ENCODE measurements around the gene KLRC3. TPM values are rescaled to one million over a fixed set of nuclear protein-coding genes. Genes with fewer than 3 reads are reported as not detected.

KLRC3 gene
- total RNA-seq, 1 experiment from 2014 or later: 0.74 TPM

DNA sequence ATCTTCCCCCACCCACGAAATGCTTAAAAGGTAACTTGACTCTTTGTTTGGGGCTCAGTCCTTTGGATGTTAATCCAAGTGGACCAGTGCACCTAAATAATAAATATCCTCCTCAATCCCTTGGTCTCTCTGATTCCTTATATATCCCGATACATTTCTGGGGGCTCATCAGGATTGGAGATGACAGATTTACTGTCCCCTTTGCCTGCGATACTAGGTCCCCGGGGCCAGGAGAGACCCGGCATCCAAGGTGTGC, 56.8 kb downstream of the KLRC3 start:
- peaks cover 21% of the 10 kb centered on the region for H3K4me1 ChIP-seq (ENCODE audit: control insufficient read depth, insufficient read depth, low read length)
- intact Hi-C loops (cut with micrococcal nuclease; ENCODE audit: unreplicated experiment) (no loop called here), in situ Hi-C loops (cut with HindIII; ENCODE audit: low pct_unique_long_range_greater_than_20kb, low sequenced_read_pairs) (no loop called here)
- peaks cover 4% of the 10 kb centered on the region; the same call in 1 of the 2 replicates for H3K9me3 ChIP-seq (ENCODE audit: control insufficient read depth, insufficient read depth, low read depth, low read length)
- DNase-seq (ENCODE audit: low read depth, low spot score) (no peak), ATAC-seq (no peak)
- POLR2A ChIA-PET: no interaction called here
- no peaks in the 10 kb centered on the region for H3K36me3 ChIP-seq (ENCODE audit: control insufficient read depth, insufficient read depth, low read length)
- no TSS peak for BruUV-seq (replicated peaks)
- H3K4me3 ChIP-seq (ENCODE audit: low read depth in 2 of 2, low read length in 2 of 2): peak overlapping the region; percentile 50 to 73
- peak overlapping the region; percentile 94 for H3K27ac ChIP-seq (ENCODE audit: low read length)
- no peaks in the 10 kb centered on the region for H3K27me3 ChIP-seq (ENCODE audit: control insufficient read depth, insufficient read depth, low read length)
- TF ChIP-seq POLR2AphosphoS5 (IDR thresholded peaks at IDR 0.05; ENCODE audit: low read depth, low read length) (no peak), SIN3A (IDR thresholded peaks at IDR 0.05; ENCODE audit: borderline replicate concordance, insufficient read depth, low read depth, low read length) (no peak), TCF7L2 (IDR thresholded peaks at IDR 0.05; ENCODE audit: low read depth, low read length) (no peak)
- TF ChIP-seq, protein P1, sequence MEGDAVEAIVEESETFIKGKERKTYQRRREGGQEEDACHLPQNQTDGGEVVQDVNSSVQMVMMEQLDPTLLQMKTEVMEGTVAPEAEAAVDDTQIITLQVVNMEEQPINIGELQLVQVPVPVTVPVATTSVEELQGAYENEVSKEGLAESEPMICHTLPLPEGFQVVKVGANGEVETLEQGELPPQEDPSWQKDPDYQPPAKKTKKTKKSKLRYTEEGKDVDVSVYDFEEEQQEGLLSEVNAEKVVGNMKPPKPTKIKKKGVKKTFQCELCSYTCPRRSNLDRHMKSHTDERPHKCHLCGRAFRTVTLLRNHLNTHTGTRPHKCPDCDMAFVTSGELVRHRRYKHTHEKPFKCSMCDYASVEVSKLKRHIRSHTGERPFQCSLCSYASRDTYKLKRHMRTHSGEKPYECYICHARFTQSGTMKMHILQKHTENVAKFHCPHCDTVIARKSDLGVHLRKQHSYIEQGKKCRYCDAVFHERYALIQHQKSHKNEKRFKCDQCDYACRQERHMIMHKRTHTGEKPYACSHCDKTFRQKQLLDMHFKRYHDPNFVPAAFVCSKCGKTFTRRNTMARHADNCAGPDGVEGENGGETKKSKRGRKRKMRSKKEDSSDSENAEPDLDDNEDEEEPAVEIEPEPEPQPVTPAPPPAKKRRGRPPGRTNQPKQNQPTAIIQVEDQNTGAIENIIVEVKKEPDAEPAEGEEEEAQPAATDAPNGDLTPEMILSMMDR (IDR thresholded peaks at IDR 0.05): no peak
- TF ChIP-seq, protein P2, sequence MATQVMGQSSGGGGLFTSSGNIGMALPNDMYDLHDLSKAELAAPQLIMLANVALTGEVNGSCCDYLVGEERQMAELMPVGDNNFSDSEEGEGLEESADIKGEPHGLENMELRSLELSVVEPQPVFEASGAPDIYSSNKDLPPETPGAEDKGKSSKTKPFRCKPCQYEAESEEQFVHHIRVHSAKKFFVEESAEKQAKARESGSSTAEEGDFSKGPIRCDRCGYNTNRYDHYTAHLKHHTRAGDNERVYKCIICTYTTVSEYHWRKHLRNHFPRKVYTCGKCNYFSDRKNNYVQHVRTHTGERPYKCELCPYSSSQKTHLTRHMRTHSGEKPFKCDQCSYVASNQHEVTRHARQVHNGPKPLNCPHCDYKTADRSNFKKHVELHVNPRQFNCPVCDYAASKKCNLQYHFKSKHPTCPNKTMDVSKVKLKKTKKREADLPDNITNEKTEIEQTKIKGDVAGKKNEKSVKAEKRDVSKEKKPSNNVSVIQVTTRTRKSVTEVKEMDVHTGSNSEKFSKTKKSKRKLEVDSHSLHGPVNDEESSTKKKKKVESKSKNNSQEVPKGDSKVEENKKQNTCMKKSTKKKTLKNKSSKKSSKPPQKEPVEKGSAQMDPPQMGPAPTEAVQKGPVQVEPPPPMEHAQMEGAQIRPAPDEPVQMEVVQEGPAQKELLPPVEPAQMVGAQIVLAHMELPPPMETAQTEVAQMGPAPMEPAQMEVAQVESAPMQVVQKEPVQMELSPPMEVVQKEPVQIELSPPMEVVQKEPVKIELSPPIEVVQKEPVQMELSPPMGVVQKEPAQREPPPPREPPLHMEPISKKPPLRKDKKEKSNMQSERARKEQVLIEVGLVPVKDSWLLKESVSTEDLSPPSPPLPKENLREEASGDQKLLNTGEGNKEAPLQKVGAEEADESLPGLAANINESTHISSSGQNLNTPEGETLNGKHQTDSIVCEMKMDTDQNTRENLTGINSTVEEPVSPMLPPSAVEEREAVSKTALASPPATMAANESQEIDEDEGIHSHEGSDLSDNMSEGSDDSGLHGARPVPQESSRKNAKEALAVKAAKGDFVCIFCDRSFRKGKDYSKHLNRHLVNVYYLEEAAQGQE (IDR thresholded peaks at IDR 0.05; ENCODE audit: insufficient read depth in 1 of 2, low read depth in 2 of 2, low read length in 1 of 2): no peak
- CTCF ChIA-PET: interaction anchor here (0.8 kb wide), 1 partner anchor 31 kb away, joined by 3 read pairs; no protein-coding TSS in a partner anchor

DNA sequence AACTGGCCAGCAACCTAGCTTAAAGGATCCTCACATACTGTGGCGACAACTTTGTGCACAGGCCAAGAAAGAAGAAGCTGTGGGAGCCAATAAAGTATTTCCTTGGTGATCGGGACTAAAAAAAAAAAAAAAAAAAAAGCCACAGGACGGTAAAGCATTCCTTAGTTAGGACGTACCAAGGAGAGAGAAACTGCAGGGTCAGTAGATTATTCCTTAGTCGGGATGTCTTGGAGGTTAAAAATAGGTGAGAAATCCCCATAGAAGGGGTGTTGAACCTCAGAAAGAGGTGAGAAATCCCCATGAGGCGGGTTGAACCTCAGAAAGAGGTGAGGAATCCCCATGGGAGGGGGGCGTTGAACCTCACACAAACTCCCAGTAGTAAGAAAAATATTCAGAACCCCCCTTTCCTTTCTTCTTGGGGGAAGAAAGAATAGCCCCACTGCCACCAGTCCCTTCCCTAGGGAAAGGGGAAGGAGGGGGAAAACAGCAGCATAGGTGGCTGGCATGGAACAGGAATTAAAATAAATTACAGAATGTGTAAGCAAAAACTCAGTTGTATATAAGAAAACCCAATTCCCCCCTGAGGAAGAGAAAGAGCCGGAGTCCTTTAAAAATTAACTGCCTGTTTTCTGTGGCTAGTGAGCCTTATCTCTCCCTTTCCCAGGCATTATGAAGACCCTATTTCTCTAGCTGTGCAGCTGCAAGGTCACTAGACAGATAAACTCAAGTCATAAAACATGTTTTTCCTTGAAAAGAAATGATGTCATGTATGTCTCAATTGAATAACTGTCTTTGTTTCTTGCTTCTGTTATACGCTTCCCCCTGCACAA, 57.4 kb downstream of the KLRC3 start:
- in situ Hi-C loops (cut with HindIII; ENCODE audit: low pct_unique_long_range_greater_than_20kb, low sequenced_read_pairs): no loop called here
- DNase-seq (ENCODE audit: low read depth, low spot score) (no peak), ATAC-seq (no peak)
- ChIA-PET POLR2A (no interaction called here), CTCF (interaction anchor here (0.8 kb wide), 1 partner anchor 32 kb away, joined by 3 read pairs; no protein-coding TSS in a partner anchor)
- BruUV-seq (replicated peaks): TSS peak; percentile 63
- Histone ChIP-seq H3K36me3 (ENCODE audit: control insufficient read depth, insufficient read depth, low read length) (no peaks in the 10 kb centered on the region), H3K4me3 (ENCODE audit: low read depth in 2 of 2, low read length in 2 of 2) (peak overlapping the region; percentile 50 to 73; a peak in 3 of 4 replicates), H3K4me1 (ENCODE audit: control insufficient read depth, insufficient read depth, low read length) (peaks cover 21% of the 10 kb centered on the region), H3K27me3 (ENCODE audit: control insufficient read depth, insufficient read depth, low read length) (no peaks in the 10 kb centered on the region), H3K9me3 (ENCODE audit: control insufficient read depth, insufficient read depth, low read depth, low read length) (peaks cover 4% of the 10 kb centered on the region; the same call in 1 of the 2 replicates), H3K27ac (ENCODE audit: low read length) (peak overlapping the region; percentile 94)
- TF ChIP-seq, protein P1 (IDR thresholded peaks at IDR 0.05): no peak
- TF ChIP-seq, protein P2 (IDR thresholded peaks at IDR 0.05; ENCODE audit: insufficient read depth in 1 of 2, low read depth in 2 of 2, low read length in 1 of 2): no peak
- TF ChIP-seq TCF7L2 (IDR thresholded peaks at IDR 0.05; ENCODE audit: low read depth, low read length): no peak
- no peak for TF ChIP-seq POLR2AphosphoS5 (IDR thresholded peaks at IDR 0.05; ENCODE audit: low read depth, low read length)
- no peak for TF ChIP-seq SIN3A (IDR thresholded peaks at IDR 0.05; ENCODE audit: borderline replicate concordance, insufficient read depth, low read depth, low read length)
- intact Hi-C loops (cut with micrococcal nuclease; ENCODE audit: unreplicated experiment): no loop called here

All from Panc1 (cell line).